HL-60 (cell line): Measurements from ENCODE around the gene TIRAP.

ENCODE experiments used
- CTCF ChIP-seq: IDR thresholded peaks from one replicate; pipeline ENCODE4 v1.5.1; 2011; ENCODE audit warnings: low read length, control low read depth, inconsistent platforms; ENCODE audit not compliant: insufficient read depth
- GABPA ChIP-seq: IDR thresholded peaks from 2 replicates; pipeline ENCODE4 v1.6.1; 2012; ENCODE audit warnings: low read depth
- POLR2AphosphoS5 ChIP-seq: IDR thresholded peaks from 2 replicates; pipeline ENCODE4 v1.6.1; 2012; ENCODE audit warnings: low read depth
- SPI1 ChIP-seq: IDR thresholded peaks from 2 replicates; pipeline ENCODE4 v1.6.1; 2012; ENCODE audit warnings: low read depth, mild to moderate bottlenecking, borderline replicate concordance
- TF ChIP-seq, protein P1 (sequence below): IDR thresholded peaks from 2 replicates; pipeline ENCODE4 v1.6.1; 2012; ENCODE audit warnings: low read depth; ENCODE audit not compliant: insufficient replicate concordance

- TF ChIP-seq CTCF (no peak), POLR2AphosphoS5 (no peak), GABPA (no peak), SPI1 (no peak)
- TF ChIP-seq, protein P1, sequence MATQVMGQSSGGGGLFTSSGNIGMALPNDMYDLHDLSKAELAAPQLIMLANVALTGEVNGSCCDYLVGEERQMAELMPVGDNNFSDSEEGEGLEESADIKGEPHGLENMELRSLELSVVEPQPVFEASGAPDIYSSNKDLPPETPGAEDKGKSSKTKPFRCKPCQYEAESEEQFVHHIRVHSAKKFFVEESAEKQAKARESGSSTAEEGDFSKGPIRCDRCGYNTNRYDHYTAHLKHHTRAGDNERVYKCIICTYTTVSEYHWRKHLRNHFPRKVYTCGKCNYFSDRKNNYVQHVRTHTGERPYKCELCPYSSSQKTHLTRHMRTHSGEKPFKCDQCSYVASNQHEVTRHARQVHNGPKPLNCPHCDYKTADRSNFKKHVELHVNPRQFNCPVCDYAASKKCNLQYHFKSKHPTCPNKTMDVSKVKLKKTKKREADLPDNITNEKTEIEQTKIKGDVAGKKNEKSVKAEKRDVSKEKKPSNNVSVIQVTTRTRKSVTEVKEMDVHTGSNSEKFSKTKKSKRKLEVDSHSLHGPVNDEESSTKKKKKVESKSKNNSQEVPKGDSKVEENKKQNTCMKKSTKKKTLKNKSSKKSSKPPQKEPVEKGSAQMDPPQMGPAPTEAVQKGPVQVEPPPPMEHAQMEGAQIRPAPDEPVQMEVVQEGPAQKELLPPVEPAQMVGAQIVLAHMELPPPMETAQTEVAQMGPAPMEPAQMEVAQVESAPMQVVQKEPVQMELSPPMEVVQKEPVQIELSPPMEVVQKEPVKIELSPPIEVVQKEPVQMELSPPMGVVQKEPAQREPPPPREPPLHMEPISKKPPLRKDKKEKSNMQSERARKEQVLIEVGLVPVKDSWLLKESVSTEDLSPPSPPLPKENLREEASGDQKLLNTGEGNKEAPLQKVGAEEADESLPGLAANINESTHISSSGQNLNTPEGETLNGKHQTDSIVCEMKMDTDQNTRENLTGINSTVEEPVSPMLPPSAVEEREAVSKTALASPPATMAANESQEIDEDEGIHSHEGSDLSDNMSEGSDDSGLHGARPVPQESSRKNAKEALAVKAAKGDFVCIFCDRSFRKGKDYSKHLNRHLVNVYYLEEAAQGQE: no peak
Measured at GRCh38 chr11:126336138-126336541, 53.2 kb downstream of the TIRAP start.
